H1 (cell line): ENCODE results near the gene C3orf20. TPM values are rescaled to one million over a fixed set of nuclear protein-coding genes. Genes with fewer than 3 reads are reported as not detected.

Experiments
- CTCF ChIA-PET: fragments of 300-600 bp; sonication (Branson Sonifier 250); formaldehyde crosslinking; loops from one replicate; lab custom pipeline; 2021; ENCODE audit not compliant: partially characterized antibody; lab: Charles Lee
- POLR2A ChIA-PET: fragments of 300-600 bp; sonication (Branson Sonifier 250); formaldehyde crosslinking; loops from one replicate; lab custom pipeline; 2021; ENCODE audit warnings: inconsistent platforms; ENCODE audit not compliant: partially characterized antibody; lab: Charles Lee
- DNase-seq, 2 experiments: peaks; one replicate each; pipeline versions ENCODE4 v3.0.0 to v3.0.0-alpha.2; 2010 to 2022; ENCODE audit warnings: low spot score in 2 of 2, low read depth in 1 of 2, mixed read lengths in 1 of 2
- FAIRE-seq: peaks from 2 replicates; lab custom pipeline; 2011; peaks lifted over from hg19 to GRCh38; lab: Jason Lieb, UNC
- H2AFZ ChIP-seq: 2 replicates; pipeline ENCODE4 v1.8.1; 2012; ENCODE audit warnings: low read length, inconsistent platforms
- H2AK5ac ChIP-seq: 2 replicates; pipeline ENCODE4 v1.6.1; 2013; ENCODE audit warnings: low read depth, low read length
- H2BK120ac ChIP-seq: replicated peaks from 2 replicates; pipeline ENCODE3; 2013; ENCODE audit warnings: low read depth, low read length, inconsistent platforms
- H2BK12ac ChIP-seq: 2 replicates; pipeline ENCODE4 v1.6.1; 2013; ENCODE audit warnings: low read depth, low read length
- H2BK15ac ChIP-seq: 2 replicates; pipeline ENCODE4 v1.6.1; 2013; ENCODE audit warnings: low read length
- H2BK20ac ChIP-seq: 2 replicates; pipeline ENCODE4 v1.6.1; 2013; ENCODE audit warnings: low read length
- H2BK5ac ChIP-seq: 2 replicates; pipeline ENCODE4 v1.6.1; 2013; ENCODE audit warnings: low read depth, low read length
- H3K14ac ChIP-seq: 2 replicates; pipeline ENCODE4 v1.6.1; 2013; ENCODE audit warnings: inconsistent platforms; ENCODE audit not compliant: insufficient read length
- H3K18ac ChIP-seq: 2 replicates; pipeline ENCODE4 v1.6.1; 2013; ENCODE audit warnings: low read length; ENCODE audit errors: extremely low read depth
- H3K23ac ChIP-seq: 2 replicates; pipeline ENCODE4 v1.6.1; 2013; ENCODE audit warnings: inconsistent platforms; ENCODE audit not compliant: insufficient read length
- H3K23me2 ChIP-seq: 2 replicates; pipeline ENCODE4 v1.6.1; 2013; ENCODE audit warnings: low read depth, low read length
- H3K27ac ChIP-seq: 2 replicates; pipeline ENCODE4 v1.6.1; 2011; ENCODE audit warnings: low read depth, low read length, inconsistent platforms
- H3K27me3 ChIP-seq, 4 experiments: replicated peaks in 1 of 4; 1 replicate in 1 of 4; 2 replicates in 3 of 4; pipeline versions ENCODE4 v1.6.1 to v1.8.1; 2011 to 2013; ENCODE audit warnings: low read length in 3 of 4, mild to moderate bottlenecking in 3 of 4, inconsistent platforms in 2 of 4, mixed read lengths in 2 of 4, moderate library complexity in 1 of 4; ENCODE audit not compliant: control insufficient read depth in 3 of 4, insufficient read depth in 3 of 4; ENCODE audit errors: extremely low read depth in 1 of 4
- H3K36me3 ChIP-seq, 4 experiments: 2 replicates each; pipeline versions ENCODE4 v1.6.1 to v1.8.1; 2011 to 2013; ENCODE audit warnings: mild to moderate bottlenecking in 4 of 4, low read length in 3 of 4, moderate library complexity in 2 of 4, control low read depth in 1 of 4, inconsistent platforms in 1 of 4; ENCODE audit not compliant: insufficient read depth in 4 of 4, control insufficient read depth in 2 of 4
- H3K4ac ChIP-seq: replicated peaks from 2 replicates; pipeline ENCODE3; 2013; ENCODE audit warnings: low read length, low read depth, mixed read lengths, inconsistent platforms; ENCODE audit not compliant: insufficient read length
- H3K4me1 ChIP-seq, 4 experiments: replicated peaks in 1 of 4; 1 replicate in 1 of 4; 2 replicates in 3 of 4; pipeline versions ENCODE4 v1.6.1 to v1.8.1; 2011 to 2013; ENCODE audit warnings: low read length in 3 of 4, inconsistent platforms in 2 of 4, mixed read lengths in 1 of 4; ENCODE audit not compliant: insufficient read depth in 4 of 4, control insufficient read depth in 3 of 4
- H3K4me2 ChIP-seq, 2 experiments: 2 replicates each; pipeline versions ENCODE4 v1.6.1 to v1.8.1; 2011 to 2013; ENCODE audit warnings: low read depth in 2 of 2, low read length in 2 of 2, control low read depth in 1 of 2, inconsistent platforms in 1 of 2, mild to moderate bottlenecking in 1 of 2; ENCODE audit not compliant: insufficient read depth in 1 of 2
- H3K4me3 ChIP-seq, 4 experiments: fragments of 200-600, 300-600 bp in 1 of 4; sonication (generic), shearing (Covaris generic), sonication (Bioruptor Twin) in 1 of 4; 2 replicates each; pipeline versions ENCODE4 v1.5.1 to v1.8.1; 2011 to 2016; ENCODE audit warnings: low read length in 4 of 4, low read depth in 3 of 4, control low read depth in 2 of 4, inconsistent platforms in 2 of 4, mild to moderate bottlenecking in 2 of 4, mixed read lengths in 1 of 4, moderate library complexity in 1 of 4; ENCODE audit not compliant: insufficient read depth in 2 of 4; ENCODE audit errors: extremely low read depth in 1 of 4
- H3K56ac ChIP-seq: replicated peaks from 2 replicates; pipeline ENCODE3; 2013; ENCODE audit warnings: low read depth, mild to moderate bottlenecking, mixed read lengths, low read length, inconsistent platforms; ENCODE audit not compliant: insufficient read length
- H3K79me1 ChIP-seq: 2 replicates; pipeline ENCODE4 v1.6.1; 2013; ENCODE audit warnings: low read depth, low read length, control low read depth
- H3K79me2 ChIP-seq, 2 experiments: 2 replicates each; pipeline versions ENCODE4 v1.6.1 to v1.8.1; 2012 to 2013; ENCODE audit warnings: low read length in 2 of 2, mild to moderate bottlenecking in 2 of 2, inconsistent platforms in 1 of 2; ENCODE audit not compliant: insufficient read depth in 2 of 2, control insufficient read depth in 1 of 2
- H3K9ac ChIP-seq, 4 experiments: replicated peaks in 1 of 4; 1 replicate in 1 of 4; 2 replicates in 3 of 4; pipeline versions ENCODE4 v1.6.1 to v1.8.1; 2011 to 2013; ENCODE audit warnings: low read depth in 3 of 4, low read length in 3 of 4, control low read depth in 2 of 4, mild to moderate bottlenecking in 2 of 4, moderate library complexity in 2 of 4, inconsistent platforms in 1 of 4; ENCODE audit errors: extremely low read depth in 1 of 4
- H3K9me3 ChIP-seq, 2 experiments: 2 replicates each; pipeline versions ENCODE4 v1.6.1 to v1.8.1; 2012 to 2013; ENCODE audit warnings: mild to moderate bottlenecking in 2 of 2, moderate library complexity in 2 of 2, control low read depth in 1 of 2, inconsistent platforms in 1 of 2, low read depth in 1 of 2, low read length in 1 of 2, mixed read lengths in 1 of 2; ENCODE audit not compliant: insufficient read depth in 2 of 2
- H4K20me1 ChIP-seq, 2 experiments: replicated peaks in 1 of 2; 2 replicates each; pipeline versions ENCODE3 to v1.8.1; 2011 to 2013; ENCODE audit warnings: inconsistent platforms in 2 of 2, low read length in 2 of 2, mild to moderate bottlenecking in 1 of 2; ENCODE audit not compliant: insufficient read depth in 2 of 2, control insufficient read depth in 1 of 2
- H4K5ac ChIP-seq: 2 replicates; pipeline ENCODE4 v1.6.1; 2013; ENCODE audit warnings: low read length, low read depth, mixed read lengths, inconsistent platforms; ENCODE audit not compliant: insufficient read length
- H4K8ac ChIP-seq: 2 replicates; pipeline ENCODE4 v1.8.0; 2013; ENCODE audit warnings: mild to moderate bottlenecking, moderate library complexity, low read length, inconsistent platforms; ENCODE audit not compliant: insufficient read depth; ENCODE audit errors: extremely low read depth
- H4K91ac ChIP-seq: replicated peaks from 2 replicates; pipeline ENCODE3; 2013; ENCODE audit warnings: low read length, mixed read lengths, inconsistent platforms; ENCODE audit not compliant: insufficient read length
- BRCA1 ChIP-seq: IDR thresholded peaks from 2 replicates; pipeline ENCODE4 v1.6.1; 2012; ENCODE audit warnings: low read depth, low read length, improper control_type of control experiment
- CBX8 ChIP-seq: fragments of 300-800, 300-1000 bp; sonication (generic); IDR thresholded peaks from 2 replicates; pipeline ENCODE4 v1.7.1; 2016; ENCODE audit warnings: low read depth, low read length, borderline replicate concordance
- FOSL1 ChIP-seq: IDR thresholded peaks from 2 replicates; pipeline ENCODE4 v1.6.1; 2011; ENCODE audit warnings: mild to moderate bottlenecking, low read depth, low read length, moderate library complexity; ENCODE audit not compliant: insufficient read depth
- GABPA ChIP-seq: IDR thresholded peaks from 2 replicates; pipeline ENCODE4 v1.6.1; 2011; ENCODE audit warnings: mild to moderate bottlenecking, low read length, moderate library complexity, borderline replicate concordance; ENCODE audit not compliant: insufficient read depth
- JUN ChIP-seq: IDR thresholded peaks from 2 replicates; pipeline ENCODE4 v1.6.1; 2011; ENCODE audit warnings: low read depth, mild to moderate bottlenecking, improper control_type of control experiment, low read length
- POU5F1 ChIP-seq: IDR thresholded peaks from 2 replicates; pipeline ENCODE4 v1.6.1; 2011; ENCODE audit warnings: low read depth, mild to moderate bottlenecking, low read length, moderate library complexity
- RBBP5 ChIP-seq: IDR thresholded peaks from 2 replicates; pipeline ENCODE4 v1.7.1; 2012; ENCODE audit warnings: low read depth, mild to moderate bottlenecking, inconsistent platforms, low read length, moderate library complexity, borderline replicate concordance
- RFX5 ChIP-seq: IDR thresholded peaks from 2 replicates; pipeline ENCODE4 v1.6.1; 2011; ENCODE audit warnings: low read depth, low read length, improper control_type of control experiment, borderline replicate concordance
- SP2 ChIP-seq: IDR thresholded peaks from 2 replicates; pipeline ENCODE4 v1.6.1; 2012; ENCODE audit warnings: mild to moderate bottlenecking, low read length, inconsistent platforms
- SUZ12 ChIP-seq: fragments of 200-600 bp; sonication (generic); IDR thresholded peaks from 2 replicates; pipeline ENCODE4 v1.6.1; 2012; ENCODE audit warnings: mild to moderate bottlenecking, inconsistent platforms, low read length, moderate library complexity, mixed read lengths
- TCF12 ChIP-seq: IDR thresholded peaks from 2 replicates; pipeline ENCODE4 v1.6.1; 2011; ENCODE audit warnings: low read depth, mild to moderate bottlenecking, low read length
- YY1 ChIP-seq: IDR thresholded peaks from 2 replicates; pipeline ENCODE4 v1.6.1; 2011; ENCODE audit warnings: low read depth, mild to moderate bottlenecking, low read length
- WGBS, 2 experiments: shearing (Covaris generic) in 1 of 2; methylation state at CpG; one replicate each; pipeline versions ENCODE4 v1.1.6 to v1.1.7; 2013 to 2015; ENCODE audit warnings: low lambda C conversion rate in 2 of 2, mixed read lengths in 2 of 2, inconsistent platforms in 1 of 2, low coverage in 1 of 2, missing lambda C conversion rate in 1 of 2; ENCODE audit not compliant: insufficient replicate concordance in 2 of 2, insufficient coverage in 1 of 2, insufficient read length in 1 of 2; ENCODE audit errors: extremely low coverage in 1 of 2, missing lambda C conversion rate in 1 of 2; 5-methylcytosine and 5-hydroxymethylcytosine counted together
- polyA plus RNA-seq, 7 experiments: library from polyadenylated mRNA; depleted of rRNA in 3 of 7; stranded (reverse) in 5 of 7; unstranded in 2 of 7; fragments of >200 nt in 5 of 7; fragments of 200-250 nt in 2 of 7; gene quantifications; 1 replicate in 5 of 7; 2 replicates in 1 of 7; 4 replicates in 1 of 7; pipeline versions ENCODE4 v1.2.1 to v1.2.3, GENCODE V29; 2011 to 2013; ENCODE audit warnings: missing spikeins in 2 of 7, mixed read lengths in 2 of 7
- total RNA-seq: library from RNA; stranded (reverse); fragmentation: NEBNext Ultra II Directional; extraction: Animal tissue kit (Norgen Biotek cat#: 25700); gene quantifications from 2 replicates; pipeline ENCODE4 v1.2.1, GENCODE V29; 2021

Gene C3orf20
- total and polyA plus RNA-seq, 2 of the 8 experiments (the other 6 are each of a cell fraction or from before 2014, with no cell fraction given): not detected

DNA sequence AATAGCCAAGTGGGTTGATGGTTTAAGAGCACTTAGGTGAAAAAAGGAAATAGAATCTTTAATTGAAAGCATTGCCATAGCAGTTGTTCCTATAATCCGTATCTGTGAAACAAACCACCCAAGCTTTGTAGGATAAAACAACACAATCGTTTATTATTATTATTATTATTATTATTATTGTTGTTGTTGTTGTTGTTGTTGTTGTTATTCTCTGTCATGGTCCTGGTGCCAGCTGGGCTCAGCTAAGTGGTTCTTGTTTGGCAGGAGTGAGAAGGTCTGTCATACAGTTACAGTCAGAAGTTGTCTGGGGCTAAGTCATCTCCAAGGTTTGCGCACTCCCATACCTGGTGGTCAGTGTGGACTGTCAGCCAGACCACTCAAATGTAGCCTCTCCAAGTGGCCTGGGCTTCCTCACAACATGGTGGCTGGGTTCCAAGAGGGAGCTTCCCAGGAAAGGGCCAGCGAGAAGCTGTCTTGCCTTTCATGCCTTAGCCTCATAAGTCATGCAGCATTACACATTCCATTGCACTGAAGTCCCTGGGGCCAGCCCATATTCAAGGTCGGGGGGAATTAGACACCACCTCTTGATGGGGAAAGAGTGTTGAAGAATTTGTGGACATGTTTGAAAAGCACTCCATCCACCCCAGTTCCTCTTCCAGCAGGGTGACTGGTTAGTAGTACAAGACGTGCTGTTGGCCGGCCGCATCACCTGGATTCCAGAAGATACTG lies 89.6 kb downstream of the C3orf20 start:
- H3K4me3 ChIP-seq: no peak overlapping the region
- H3K4ac ChIP-seq: no peak overlapping the region
- no peak overlapping the region for H3K23ac ChIP-seq
- H2BK15ac ChIP-seq: no peak overlapping the region
- no peak overlapping the region for H2BK5ac ChIP-seq
- H2BK120ac ChIP-seq: no peak overlapping the region
- no peak overlapping the region for H3K9ac ChIP-seq
- peaks cover 0 to 3% (median 0%) of the 10 kb centered on the region in 4 experiments; a peak in 1 of 7 replicates for H3K4me1 ChIP-seq
- no peak overlapping the region for H3K18ac ChIP-seq
- H3K9me3 ChIP-seq: no peaks in the 10 kb centered on the region
- FAIRE-seq (no peak), DNase-seq (no peak)
- no peak overlapping the region for H2AFZ ChIP-seq
- H4K5ac ChIP-seq: no peak overlapping the region
- H3K27me3 ChIP-seq: no peaks in the 10 kb centered on the region
- no peak overlapping the region for H2BK20ac ChIP-seq
- no peak overlapping the region for H3K14ac ChIP-seq
- POLR2A ChIA-PET: no interaction called here
- H3K56ac ChIP-seq: no peak overlapping the region
- H4K8ac ChIP-seq: no peak overlapping the region
- no peaks in the 10 kb centered on the region for H3K36me3 ChIP-seq
- 85% methylated on average over 8 of the region's 8 CpGs; no CpG with 5 or more reads in 1 of the 2 experiments for WGBS, 2 experiments
- H3K79me1 ChIP-seq: no peaks in the 10 kb centered on the region
- H3K4me2 ChIP-seq: no peak overlapping the region
- H2AK5ac ChIP-seq: no peak overlapping the region
- H3K23me2 ChIP-seq: no peaks in the 10 kb centered on the region
- no peak overlapping the region for H2BK12ac ChIP-seq
- H3K79me2 ChIP-seq: no peaks in the 10 kb centered on the region
- no peak overlapping the region for H4K91ac ChIP-seq
- no peak overlapping the region for H3K27ac ChIP-seq
- H4K20me1 ChIP-seq: no peaks in the 10 kb centered on the region
- CTCF ChIA-PET: interaction anchor here (0.9 to 4.5 kb wide), 7 partner anchors 9 to 148 kb away, joined by 3 to 18 read pairs (median 4); no protein-coding TSS in a partner anchor
- no peak for TF ChIP-seq POU5F1
- TF ChIP-seq GABPA: no peak
- no peak for TF ChIP-seq CBX8
- no peak for TF ChIP-seq RBBP5
- TF ChIP-seq SUZ12: no peak
- no peak for TF ChIP-seq JUN
- no peak for TF ChIP-seq YY1
- no peak for TF ChIP-seq TCF12
- no peak for TF ChIP-seq SP2
- no peak for TF ChIP-seq FOSL1
- no peak for TF ChIP-seq BRCA1
- TF ChIP-seq RFX5: no peak
